Gastroesophageal sphincter (tissue), 4 donors: ENCODE measurements around the gene MRGPRX2. TPM values are rescaled to one million over a fixed set of nuclear protein-coding genes. Genes with fewer than 3 reads are reported as not detected.

Experiments
- ATAC-seq: fragments of 150-250 bp; one replicate; pipeline ENCODE4 v1.9.1; 2016; ENCODE audit warnings: mild to moderate bottlenecking, moderate library complexity
- H3K27ac ChIP-seq, 4 donors: fragments of 200-600 bp; sonication (generic) in 3 of 4; 1 replicate in 3 of 4; 2 replicates in 1 of 4; pipeline ENCODE4 v1.5.1; 2016 to 2019
- H3K27me3 ChIP-seq: fragments of 200-600 bp; sonication (generic); one replicate; pipeline ENCODE4 v1.5.1; 2019
- H3K36me3 ChIP-seq, 2 donors: fragments of 200-600 bp; sonication (generic); one replicate each; pipeline ENCODE4 v1.5.1; 2019; ENCODE audit warnings: control low read depth in 1 of 2
- H3K4me1 ChIP-seq, 3 donors: fragments of 200-600 bp; sonication (generic); 1 replicate in 2 of 3; 2 replicates in 1 of 3; pipeline ENCODE4 v1.5.1; 2016 to 2019; ENCODE audit warnings: control low read depth in 2 of 3
- H3K4me3 ChIP-seq, 2 donors: fragments of 200-600 bp; sonication (generic); one replicate each; pipeline ENCODE4 v1.5.1; 2019; ENCODE audit warnings: mild to moderate bottlenecking in 1 of 2, moderate library complexity in 1 of 2
- H3K9me3 ChIP-seq, 3 donors: fragments of 200-600 bp; sonication (generic); one replicate each; pipeline ENCODE4 v1.5.1; 2017 to 2019; ENCODE audit warnings: control low read depth in 2 of 3
- EP300 ChIP-seq: sonication (generic); formaldehyde crosslinking; IDR thresholded peaks from one replicate; pipeline ENCODE4 v1.6.1; 2017; ENCODE audit warnings: antibody characterized with exemption, mild to moderate bottlenecking
- POLR2A ChIP-seq, 2 donors: fragments of 450-650 bp; IDR thresholded peaks; one replicate each; pipeline ENCODE4 v1.6.1; 2017; ENCODE audit warnings: antibody characterized with exemption in 2 of 2, mild to moderate bottlenecking in 2 of 2, moderate library complexity in 1 of 2
- POLR2AphosphoS5 ChIP-seq: sonication (generic); formaldehyde crosslinking; IDR thresholded peaks from one replicate; pipeline ENCODE4 v1.6.1; 2017; ENCODE audit warnings: antibody characterized with exemption
- WGBS, 2 donors: methylation state at CpG; one replicate each; pipeline ENCODE4 v1.1.5; 2018; ENCODE audit warnings: low coverage in 1 of 2; 5-methylcytosine and 5-hydroxymethylcytosine counted together
- total RNA-seq, 4 donors: library from RNA; depleted of rRNA; stranded (reverse); fragments of >200 nt; gene quantifications; one replicate each; pipeline ENCODE4 v1.1.0, GENCODE V29; 2016
- TF ChIP-seq, protein P1 (sequence below), 4 experiments: fragments of 200-600 bp in 2 of 4; fragments of 450-650 bp in 2 of 4; sonication (generic) in 1 of 4; IDR thresholded peaks; one replicate each; pipeline ENCODE4 v1.5.1; 2017 to 2019; ENCODE audit warnings: antibody characterized with exemption in 4 of 4, mild to moderate bottlenecking in 2 of 4, moderate library complexity in 2 of 4

Gene MRGPRX2
- total RNA-seq, 4 donors from 2014 or later = 0.67 TPM; not detected in 3

DNA sequence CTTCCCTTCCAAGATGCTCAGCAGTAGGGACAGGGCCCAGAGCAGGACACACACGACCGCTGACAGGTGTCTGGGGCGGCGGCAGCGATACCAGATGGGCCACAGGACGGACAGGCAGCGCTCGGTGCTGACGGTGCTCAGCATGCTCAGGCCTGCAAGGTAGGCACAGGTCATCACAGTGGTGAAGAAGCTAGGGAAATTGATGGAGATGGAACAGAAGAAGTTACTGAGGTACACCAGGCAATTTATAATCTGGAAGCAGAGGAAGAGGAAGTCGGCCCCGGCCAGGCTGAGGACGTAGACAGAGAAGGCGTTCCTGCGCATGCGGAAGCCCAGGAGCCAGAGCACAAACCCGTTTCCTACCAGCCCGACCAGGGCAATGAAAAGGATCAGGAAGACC lies 4.6 kb downstream of the MRGPRX2 start:
- no peaks in the 10 kb centered on the region for H3K4me1 ChIP-seq
- no peak overlapping the region for H3K4me3 ChIP-seq
- no peak overlapping the region for H3K27ac ChIP-seq
- no peaks in the 10 kb centered on the region for H3K36me3 ChIP-seq
- H3K27me3 ChIP-seq = peaks cover 4% of the 10 kb centered on the region
- peaks cover 0 to 7% (median 0%) of the 10 kb centered on the region in 3 donors for H3K9me3 ChIP-seq
- WGBS, 2 donors = 76 to 86% methylated on average over 5 to 10 of the region's 17 CpGs
- no peak for ATAC-seq
- TF ChIP-seq, protein P1, sequence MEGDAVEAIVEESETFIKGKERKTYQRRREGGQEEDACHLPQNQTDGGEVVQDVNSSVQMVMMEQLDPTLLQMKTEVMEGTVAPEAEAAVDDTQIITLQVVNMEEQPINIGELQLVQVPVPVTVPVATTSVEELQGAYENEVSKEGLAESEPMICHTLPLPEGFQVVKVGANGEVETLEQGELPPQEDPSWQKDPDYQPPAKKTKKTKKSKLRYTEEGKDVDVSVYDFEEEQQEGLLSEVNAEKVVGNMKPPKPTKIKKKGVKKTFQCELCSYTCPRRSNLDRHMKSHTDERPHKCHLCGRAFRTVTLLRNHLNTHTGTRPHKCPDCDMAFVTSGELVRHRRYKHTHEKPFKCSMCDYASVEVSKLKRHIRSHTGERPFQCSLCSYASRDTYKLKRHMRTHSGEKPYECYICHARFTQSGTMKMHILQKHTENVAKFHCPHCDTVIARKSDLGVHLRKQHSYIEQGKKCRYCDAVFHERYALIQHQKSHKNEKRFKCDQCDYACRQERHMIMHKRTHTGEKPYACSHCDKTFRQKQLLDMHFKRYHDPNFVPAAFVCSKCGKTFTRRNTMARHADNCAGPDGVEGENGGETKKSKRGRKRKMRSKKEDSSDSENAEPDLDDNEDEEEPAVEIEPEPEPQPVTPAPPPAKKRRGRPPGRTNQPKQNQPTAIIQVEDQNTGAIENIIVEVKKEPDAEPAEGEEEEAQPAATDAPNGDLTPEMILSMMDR (IDR thresholded peaks at IDR 0.05) = no peak
- TF ChIP-seq POLR2A (IDR thresholded peaks at IDR 0.05) (no peak), POLR2AphosphoS5 (no peak), EP300 (no peak)

GRCh38 chr11:19055016-19055415 lies 5.5 kb downstream of the MRGPRX2 start:
- Histone ChIP-seq H3K36me3 (no peaks in the 10 kb centered on the region), H3K4me3 (no peak overlapping the region), H3K27me3 (peaks cover 4% of the 10 kb centered on the region), H3K9me3 (peaks cover 0 to 16% (median 0%) of the 10 kb centered on the region in 3 donors), H3K27ac (no peak overlapping the region), H3K4me1 (no peaks in the 10 kb centered on the region)
- TF ChIP-seq POLR2A (IDR thresholded peaks at IDR 0.05) (no peak), EP300 (no peak), POLR2AphosphoS5 (no peak)
- TF ChIP-seq, protein P1 (IDR thresholded peaks at IDR 0.05) = no peak
- 73 to 81% methylated on average over 3 of the region's 3 CpGs for WGBS, 2 donors
- no peak for ATAC-seq

GRCh38 chr11:19053909-19054308 lies 6.6 kb downstream of the MRGPRX2 start:
- no peak for ATAC-seq
- WGBS, 2 donors = 7 to 16% methylated on average over 1 of the region's 1 CpG
- no peak for TF ChIP-seq POLR2A (IDR thresholded peaks at IDR 0.05)
- TF ChIP-seq POLR2AphosphoS5 = no peak
- no peak for TF ChIP-seq EP300
- TF ChIP-seq, protein P1 (IDR thresholded peaks at IDR 0.05) = no peak
- Histone ChIP-seq H3K27ac (no peak overlapping the region), H3K36me3 (no peaks in the 10 kb centered on the region), H3K4me3 (no peak overlapping the region), H3K27me3 (no peaks in the 10 kb centered on the region), H3K9me3 (peaks cover 0 to 17% (median 0%) of the 10 kb centered on the region in 3 donors), H3K4me1 (no peaks in the 10 kb centered on the region)

GRCh38 chr11:19050281-19050680 lies 10.2 kb downstream of the MRGPRX2 start:
- TF ChIP-seq, protein P1 (IDR thresholded peaks at IDR 0.05) = no peak
- TF ChIP-seq EP300 (no peak), POLR2A (IDR thresholded peaks at IDR 0.05) (no peak), POLR2AphosphoS5 (no peak)
- 79 to 80% methylated on average over 2 of the region's 2 CpGs for WGBS, 2 donors
- no peak for ATAC-seq
- no peak overlapping the region for H3K4me3 ChIP-seq
- no peak overlapping the region for H3K27ac ChIP-seq
- H3K4me1 ChIP-seq = no peaks in the 10 kb centered on the region
- H3K27me3 ChIP-seq = no peaks in the 10 kb centered on the region
- peaks cover 0 to 17% (median 0%) of the 10 kb centered on the region in 3 donors for H3K9me3 ChIP-seq
- no peaks in the 10 kb centered on the region for H3K36me3 ChIP-seq

- Histone ChIP-seq H3K27me3 (no peaks in the 10 kb centered on the region), H3K27ac (no peak overlapping the region), H3K36me3 (no peaks in the 10 kb centered on the region), H3K4me3 (no peak overlapping the region), H3K9me3 (peaks cover 0 to 17% (median 0%) of the 10 kb centered on the region in 3 donors), H3K4me1 (no peaks in the 10 kb centered on the region)
- no peak for ATAC-seq
- 31 to 62% methylated on average over 1 of the region's 1 CpG for WGBS, 2 donors
- TF ChIP-seq POLR2A (IDR thresholded peaks at IDR 0.05) (no peak), EP300 (no peak), POLR2AphosphoS5 (no peak)
- TF ChIP-seq, protein P1 (IDR thresholded peaks at IDR 0.05) = no peak
Observed at GRCh38 chr11:19049351-19049750, 11.2 kb downstream of the MRGPRX2 start.
